Fibroblast of lung (primary cell): Measurements from ENCODE around the gene NNT. TPM values are rescaled to one million over a fixed set of nuclear protein-coding genes. Genes with fewer than 3 reads are reported as not detected.

Experiments
- DNase-seq, 2 donors: peaks; one replicate each; pipeline versions ENCODE4 v3.0.0 to v3.0.0-alpha.2; 2010; ENCODE audit warnings: low read depth in 2 of 2
- H2AFZ ChIP-seq: 2 replicates; pipeline ENCODE4 v1.5.1; 2012; ENCODE audit warnings: low read length, control low read depth, inconsistent platforms
- H3K27ac ChIP-seq: 2 replicates; pipeline ENCODE4 v1.5.1; 2011; ENCODE audit warnings: low read length, control low read depth; ENCODE audit not compliant: insufficient read depth
- H3K27me3 ChIP-seq: 2 replicates; pipeline ENCODE4 v1.5.1; 2011; ENCODE audit warnings: mild to moderate bottlenecking, low read length; ENCODE audit not compliant: control insufficient read depth, insufficient read depth
- H3K36me3 ChIP-seq: 2 replicates; pipeline ENCODE4 v1.5.1; 2011; ENCODE audit warnings: low read length; ENCODE audit not compliant: control insufficient read depth, insufficient read depth
- H3K4me1 ChIP-seq: 2 replicates; pipeline ENCODE4 v1.5.1; 2011; ENCODE audit warnings: low read length; ENCODE audit not compliant: control insufficient read depth, insufficient read depth; ENCODE audit errors: extremely low read depth
- H3K4me2 ChIP-seq: 2 replicates; pipeline ENCODE4 v1.5.1; 2011; ENCODE audit warnings: low read length, control low read depth; ENCODE audit not compliant: insufficient read depth; ENCODE audit errors: extremely low read depth
- H3K4me3 ChIP-seq, 4 experiments: fragments of 200-600 bp in 1 of 4; sonication (generic) in 1 of 4; replicated peaks in 1 of 4; 2 replicates each; pipeline ENCODE4 v1.5.1; 2011 to 2016; ENCODE audit warnings: low read length in 4 of 4, low read depth in 3 of 4, mild to moderate bottlenecking in 3 of 4, control low read depth in 2 of 4, inconsistent platforms in 1 of 4, mixed read lengths in 1 of 4; ENCODE audit not compliant: insufficient read depth in 1 of 4; ENCODE audit errors: control extremely low read depth in 1 of 4
- H3K79me2 ChIP-seq: 2 replicates; pipeline ENCODE4 v1.5.1; 2012; ENCODE audit warnings: mild to moderate bottlenecking, low read length, inconsistent platforms; ENCODE audit not compliant: control insufficient read depth, insufficient read depth
- H3K9ac ChIP-seq: 2 replicates; pipeline ENCODE4 v1.5.1; 2011; ENCODE audit warnings: mild to moderate bottlenecking, low read length, control low read depth; ENCODE audit not compliant: insufficient read depth
- H3K9me3 ChIP-seq: 2 replicates; pipeline ENCODE4 v1.5.1; 2012; ENCODE audit warnings: low read depth, low read length; ENCODE audit not compliant: control insufficient read depth, insufficient read depth
- H4K20me1 ChIP-seq: 2 replicates; pipeline ENCODE4 v1.5.1; 2011; ENCODE audit warnings: low read length; ENCODE audit not compliant: control insufficient read depth, insufficient read depth; ENCODE audit errors: extremely low read depth
- CTCF ChIP-seq, 2 donors: IDR thresholded peaks in 1 of 2; conservative IDR thresholded peaks in 1 of 2; 1 replicate in 1 of 2; 2 replicates in 1 of 2; pipeline ENCODE4 v1.5.1; 2011 to 2012; ENCODE audit warnings: low read length in 2 of 2, control low read depth in 1 of 2, inconsistent platforms in 1 of 2, low read depth in 1 of 2, mild to moderate bottlenecking in 1 of 2
- EZH2 ChIP-seq: IDR thresholded peaks from 2 replicates; pipeline ENCODE4 v1.5.1; 2012; ENCODE audit warnings: low read length, control low read depth, mild to moderate bottlenecking; ENCODE audit errors: missing control alignments
- polyA plus RNA-seq, 2 donors: library from polyadenylated mRNA; depleted of rRNA in 1 of 2; stranded (reverse) in 1 of 2; unstranded in 1 of 2; fragments of >200 nt; gene quantifications; 2 replicates each; pipeline ENCODE4 v1.2.1, GENCODE V29; 2011 to 2012; ENCODE audit warnings: missing spikeins in 1 of 2
- total RNA-seq: library from RNA; depleted of rRNA; stranded (reverse); fragments of >200 nt; gene quantifications from 2 replicates; pipeline ENCODE4 v1.2.1, GENCODE V29; 2014

NNT gene
- total and polyA plus RNA-seq, 2 donors (not counting 1 experiment from before 2014, with no cell fraction given): 65.7 to 115 TPM

GRCh38 chr5:43564289-43564850, 38.6 kb upstream of the NNT start:
- no peaks in the 10 kb centered on the region for H3K9me3 ChIP-seq
- H3K4me3 ChIP-seq: no peak overlapping the region
- H3K36me3 ChIP-seq: no peaks in the 10 kb centered on the region
- no peaks in the 10 kb centered on the region for H3K79me2 ChIP-seq
- H3K4me1 ChIP-seq: peaks cover 5% of the 10 kb centered on the region
- no peak overlapping the region for H2AFZ ChIP-seq
- no peaks in the 10 kb centered on the region for H3K27me3 ChIP-seq
- H4K20me1 ChIP-seq: no peaks in the 10 kb centered on the region
- DNase-seq: no peak
- H3K9ac ChIP-seq: no peak overlapping the region
- H3K27ac ChIP-seq: no peak overlapping the region
- no peak overlapping the region for H3K4me2 ChIP-seq
- TF ChIP-seq EZH2 (no peak), CTCF (conservative IDR thresholded peaks at IDR 0.05 in 1 of 2, IDR thresholded peaks at IDR 0.05 in 1 of 2; ENCODE audit: low read depth in 1 of 2, low read length in 2 of 2) (no peak)

- Histone ChIP-seq H3K36me3 (no peaks in the 10 kb centered on the region), H4K20me1 (no peaks in the 10 kb centered on the region), H3K79me2 (no peaks in the 10 kb centered on the region), H3K4me1 (peaks cover 3% of the 10 kb centered on the region), H3K27ac (no peak overlapping the region), H3K4me3 (no peak overlapping the region), H2AFZ (no peak overlapping the region), H3K27me3 (no peaks in the 10 kb centered on the region), H3K9me3 (no peaks in the 10 kb centered on the region), H3K9ac (no peak overlapping the region), H3K4me2 (no peak overlapping the region)
- DNase-seq: no peak
- TF ChIP-seq CTCF (conservative IDR thresholded peaks at IDR 0.05 in 1 of 2, IDR thresholded peaks at IDR 0.05 in 1 of 2; ENCODE audit: low read depth in 1 of 2, low read length in 2 of 2) (no peak), EZH2 (no peak)
These were observed 37.9 kb upstream of the NNT start for GRCh38 chr5:43565043-43565442.

GRCh38 chr5:43567967-43568366, 35.0 kb upstream of the NNT start:
- Histone ChIP-seq H4K20me1 (no peaks in the 10 kb centered on the region), H3K36me3 (no peaks in the 10 kb centered on the region), H3K27me3 (no peaks in the 10 kb centered on the region), H3K4me3 (no peak overlapping the region), H3K4me1 (no peaks in the 10 kb centered on the region), H3K79me2 (no peaks in the 10 kb centered on the region), H2AFZ (no peak overlapping the region), H3K9ac (no peak overlapping the region), H3K9me3 (no peaks in the 10 kb centered on the region), H3K4me2 (no peak overlapping the region), H3K27ac (no peak overlapping the region)
- no peak for DNase-seq
- no peak for TF ChIP-seq EZH2
- no peak for TF ChIP-seq CTCF (conservative IDR thresholded peaks at IDR 0.05 in 1 of 2, IDR thresholded peaks at IDR 0.05 in 1 of 2; ENCODE audit: low read depth in 1 of 2, low read length in 2 of 2)
